B cell (primary cell): ENCODE measurements around the gene TMEM235. TPM values are rescaled to one million over a fixed set of nuclear protein-coding genes. Genes with fewer than 3 reads are reported as not detected.

ENCODE experiments used
- ATAC-seq: fragments of 200-7000 bp; cut with Tn5 transposase; one replicate; pipeline ENCODE4 v1.10.0; 2021; ENCODE audit warnings: low read depth, mild to moderate bottlenecking, moderate number of reproducible peaks, moderate library complexity
- CTCF ChIA-PET: fragments of 350-600 bp; sonication (Branson Sonifier 250); formaldehyde crosslinking; loops from one replicate; lab custom pipeline; 2021; ENCODE audit warnings: antibody characterized with exemption, inconsistent platforms; lab: Charles Lee
- POLR2A ChIA-PET: fragments of 350-600 bp; sonication (Branson Sonifier 250); formaldehyde crosslinking; loops from one replicate; lab custom pipeline; 2021; ENCODE audit warnings: antibody characterized with exemption; lab: Charles Lee
- DNase-seq: peaks from one replicate; pipeline ENCODE4 v3.0.0; 2013
- H2AFZ ChIP-seq: 2 replicates; pipeline ENCODE4 v1.6.1; 2012; ENCODE audit warnings: mild to moderate bottlenecking, low read depth, low read length; ENCODE audit not compliant: insufficient read depth, poor library complexity, severe bottlenecking
- H3K27ac ChIP-seq, 2 donors: 1 replicate in 1 of 2; 2 replicates in 1 of 2; pipeline ENCODE4 v1.5.1; 2012 to 2013; ENCODE audit warnings: low read length in 2 of 2, mild to moderate bottlenecking in 2 of 2, moderate library complexity in 1 of 2
- H3K27me3 ChIP-seq, 4 experiments: fragments of 200-600 bp in 1 of 4; sonication (generic) in 1 of 4; replicated peaks in 1 of 4; 1 replicate in 2 of 4; 2 replicates in 2 of 4; pipeline versions ENCODE4 v1.6.1 to v1.7.0; 2013 to 2016; ENCODE audit warnings: low read length in 3 of 4, mild to moderate bottlenecking in 2 of 4, mixed read lengths in 1 of 4, moderate library complexity in 1 of 4; ENCODE audit not compliant: insufficient read depth in 4 of 4, control insufficient read depth in 3 of 4; ENCODE audit errors: control extremely low read depth in 1 of 4
- H3K36me3 ChIP-seq, 2 experiments: replicated peaks in 1 of 2; 1 replicate in 1 of 2; 2 replicates in 1 of 2; pipeline versions ENCODE4 v1.6.1 to v1.7.1; 2013; ENCODE audit warnings: low read length in 1 of 2; ENCODE audit not compliant: insufficient read depth in 2 of 2, control insufficient read depth in 1 of 2; ENCODE audit errors: control extremely low read depth in 1 of 2, extremely low read depth in 1 of 2
- H3K4me1 ChIP-seq, 2 donors: fragments of 200-600 bp in 1 of 2; sonication (generic) in 1 of 2; 1 replicate in 1 of 2; 2 replicates in 1 of 2; pipeline versions ENCODE4 v1.5.1 to v1.6.1; 2013 to 2017; ENCODE audit warnings: low read length in 2 of 2; ENCODE audit not compliant: control insufficient read depth in 2 of 2, insufficient read depth in 2 of 2
- H3K4me2 ChIP-seq: replicated peaks from 2 replicates; pipeline ENCODE3; 2012; ENCODE audit warnings: mild to moderate bottlenecking, low read depth, low read length; ENCODE audit not compliant: poor library complexity, severe bottlenecking
- H3K4me3 ChIP-seq, 5 experiments: fragments of 200-600 bp in 1 of 5; sonication (generic) in 1 of 5; 1 replicate in 3 of 5; 2 replicates in 2 of 5; pipeline versions ENCODE4 v1.5.1 to v1.7.0; 2011 to 2016; ENCODE audit warnings: low read length in 4 of 5, mild to moderate bottlenecking in 4 of 5, low read depth in 2 of 5, control low read depth in 1 of 5, moderate library complexity in 1 of 5; ENCODE audit not compliant: insufficient read depth in 1 of 5; ENCODE audit errors: control extremely low read depth in 1 of 5, extremely low read depth in 1 of 5
- H3K79me2 ChIP-seq: fragments of 200-600 bp; sonication (generic); one replicate; pipeline ENCODE4 v1.6.0; 2016; ENCODE audit warnings: low read length; ENCODE audit not compliant: control insufficient read depth, insufficient read depth
- H3K9ac ChIP-seq: fragments of 200-600 bp; sonication (generic); 2 replicates; pipeline ENCODE4 v1.6.1; 2017; ENCODE audit warnings: mild to moderate bottlenecking, low read length, moderate library complexity
- H3K9me3 ChIP-seq, 3 donors: one replicate each; pipeline versions ENCODE4 v1.6.1 to v1.7.1; 2013; ENCODE audit warnings: low read length in 2 of 3; ENCODE audit not compliant: control insufficient read depth in 2 of 3, insufficient read depth in 1 of 3; ENCODE audit errors: control extremely low read depth in 1 of 3
- H4K20me1 ChIP-seq: 2 replicates; pipeline ENCODE4 v1.6.0; 2012; ENCODE audit warnings: mild to moderate bottlenecking, low read length; ENCODE audit not compliant: insufficient read depth, control insufficient read depth, poor library complexity, severe bottlenecking
- H3K27ac Mint-ChIP-seq: one replicate; pipeline ENCODE4 v1.8.0; 2021; ENCODE audit warnings: mixed read lengths
- H3K27me3 Mint-ChIP-seq: one replicate; pipeline ENCODE4 v1.8.0; 2021; ENCODE audit warnings: mixed read lengths
- H3K4me1 Mint-ChIP-seq: one replicate; pipeline ENCODE4 v1.8.0; 2021; ENCODE audit warnings: mixed read lengths
- H3K4me3 Mint-ChIP-seq: one replicate; pipeline ENCODE4 v1.8.0; 2021; ENCODE audit warnings: mixed read lengths
- H3K9me3 Mint-ChIP-seq: one replicate; pipeline ENCODE4 v1.8.0; 2022; ENCODE audit warnings: mixed read lengths; ENCODE audit not compliant: insufficient read depth
- EZH2 ChIP-seq: IDR thresholded peaks from 2 replicates; pipeline ENCODE4 v1.6.1; 2012; ENCODE audit warnings: borderline replicate concordance, low read depth, mild to moderate bottlenecking, moderate library complexity, low read length; ENCODE audit not compliant: insufficient read depth, poor library complexity, severe bottlenecking
- WGBS: methylation state at CpG from one replicate; pipeline ENCODE4 v1.1.5; 2013; ENCODE audit warnings: missing lambda C conversion rate; ENCODE audit not compliant: insufficient coverage; 5-methylcytosine and 5-hydroxymethylcytosine counted together
- intact Hi-C: fragments of 100-400 bp; cut with micrococcal nuclease; formaldehyde crosslinking; loops from one replicate; pipeline ENCODE4 v1.10.0; 2022
- polyA plus RNA-seq: library from polyadenylated mRNA; depleted of rRNA; stranded (reverse); fragments of >200 nt; gene quantifications from 2 replicates; pipeline ENCODE4 v1.2.3, GENCODE V29; 2012
- total RNA-seq, 2 donors: library from RNA; stranded (reverse); fragments of 120-200 nt in 1 of 2; gene quantifications; 1 replicate in 1 of 2; 2 replicates in 1 of 2; pipeline versions ENCODE4 v1.2.3 to v1.2.4, GENCODE V29; 2013 to 2022
- TF ChIP-seq, protein P1 (sequence below): fragments of 200-600 bp; IDR thresholded peaks from one replicate; pipeline ENCODE4 v1.8.0; 2022; ENCODE audit warnings: antibody characterized with exemption, mild to moderate bottlenecking

Gene TMEM235
- total and polyA plus RNA-seq, 2 donors (not counting 1 experiment from before 2014, with no cell fraction given), result not detected

DNA sequence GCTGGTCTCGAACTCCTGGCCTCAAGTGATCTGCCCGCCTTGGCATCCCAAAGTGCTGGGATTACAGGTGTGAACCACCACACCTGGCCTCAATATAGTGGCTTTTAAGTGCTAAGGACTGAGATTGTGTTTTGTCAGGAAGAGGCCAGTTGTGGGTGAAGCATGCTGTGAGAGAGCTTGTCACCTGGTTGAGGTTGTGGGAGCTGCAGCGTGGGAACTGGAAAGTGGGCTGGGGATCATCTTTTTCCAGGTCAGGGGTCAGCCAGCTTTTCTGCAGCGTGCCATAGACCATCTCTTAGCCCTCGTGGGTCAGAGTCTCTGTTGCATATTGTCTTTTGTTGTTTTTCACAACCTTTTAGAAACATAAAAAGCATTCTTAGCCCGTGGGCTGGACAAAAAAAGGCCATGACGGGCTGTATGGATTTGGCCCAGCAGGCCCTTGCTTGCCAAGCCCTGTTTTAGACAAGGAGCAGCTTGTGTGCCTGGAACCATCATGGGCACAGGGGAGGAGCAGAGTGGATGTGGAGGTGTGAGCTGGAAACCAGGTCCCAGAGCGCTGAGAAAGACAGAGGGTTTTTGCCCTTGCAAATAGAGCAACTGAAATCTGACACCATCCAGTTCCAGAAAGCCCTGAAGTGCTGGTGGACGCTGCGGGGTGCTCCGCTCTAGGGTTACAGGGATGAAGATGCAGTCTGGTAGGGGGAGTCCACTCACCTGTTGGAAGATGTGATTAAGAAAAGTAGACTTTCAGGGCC is 11.9 kb upstream of the TMEM235 start:
- ChIA-PET CTCF (no interaction called here), POLR2A (interaction anchor here (0.5 kb wide), 1 partner anchor 557 kb away, joined by 7 read pairs; no protein-coding TSS in a partner anchor)
- Histone ChIP-seq H3K36me3 (no peaks in the 10 kb centered on the region), H2AFZ (no peak overlapping the region), H3K4me1 (peaks cover 0 to under 1% of the 10 kb centered on the region in 2 donors), H4K20me1 (no peaks in the 10 kb centered on the region), H3K27me3 (no peaks in the 10 kb centered on the region), H3K9me3 (no peaks in the 10 kb centered on the region), H3K27ac (no peak overlapping the region), H3K79me2 (peaks cover 7% of the 10 kb centered on the region), H3K9ac (no peak overlapping the region), H3K4me3 (no peak overlapping the region), H3K4me2 (no peak overlapping the region)
- Mint-ChIP-seq H3K4me1 (peaks cover 2% of the 10 kb centered on the region), H3K4me3 (no peak overlapping the region), H3K27me3 (no peaks in the 10 kb centered on the region), H3K27ac (no peak overlapping the region), H3K9me3 (no peaks in the 10 kb centered on the region)
- intact Hi-C loops, result no loop called here
- DNase-seq (no peak), ATAC-seq (no peak)
- 98% methylated on average over 7 of the region's 11 CpGs for WGBS
- TF ChIP-seq EZH2, result no peak
- TF ChIP-seq, protein P1, sequence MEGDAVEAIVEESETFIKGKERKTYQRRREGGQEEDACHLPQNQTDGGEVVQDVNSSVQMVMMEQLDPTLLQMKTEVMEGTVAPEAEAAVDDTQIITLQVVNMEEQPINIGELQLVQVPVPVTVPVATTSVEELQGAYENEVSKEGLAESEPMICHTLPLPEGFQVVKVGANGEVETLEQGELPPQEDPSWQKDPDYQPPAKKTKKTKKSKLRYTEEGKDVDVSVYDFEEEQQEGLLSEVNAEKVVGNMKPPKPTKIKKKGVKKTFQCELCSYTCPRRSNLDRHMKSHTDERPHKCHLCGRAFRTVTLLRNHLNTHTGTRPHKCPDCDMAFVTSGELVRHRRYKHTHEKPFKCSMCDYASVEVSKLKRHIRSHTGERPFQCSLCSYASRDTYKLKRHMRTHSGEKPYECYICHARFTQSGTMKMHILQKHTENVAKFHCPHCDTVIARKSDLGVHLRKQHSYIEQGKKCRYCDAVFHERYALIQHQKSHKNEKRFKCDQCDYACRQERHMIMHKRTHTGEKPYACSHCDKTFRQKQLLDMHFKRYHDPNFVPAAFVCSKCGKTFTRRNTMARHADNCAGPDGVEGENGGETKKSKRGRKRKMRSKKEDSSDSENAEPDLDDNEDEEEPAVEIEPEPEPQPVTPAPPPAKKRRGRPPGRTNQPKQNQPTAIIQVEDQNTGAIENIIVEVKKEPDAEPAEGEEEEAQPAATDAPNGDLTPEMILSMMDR, result no peak

DNA sequence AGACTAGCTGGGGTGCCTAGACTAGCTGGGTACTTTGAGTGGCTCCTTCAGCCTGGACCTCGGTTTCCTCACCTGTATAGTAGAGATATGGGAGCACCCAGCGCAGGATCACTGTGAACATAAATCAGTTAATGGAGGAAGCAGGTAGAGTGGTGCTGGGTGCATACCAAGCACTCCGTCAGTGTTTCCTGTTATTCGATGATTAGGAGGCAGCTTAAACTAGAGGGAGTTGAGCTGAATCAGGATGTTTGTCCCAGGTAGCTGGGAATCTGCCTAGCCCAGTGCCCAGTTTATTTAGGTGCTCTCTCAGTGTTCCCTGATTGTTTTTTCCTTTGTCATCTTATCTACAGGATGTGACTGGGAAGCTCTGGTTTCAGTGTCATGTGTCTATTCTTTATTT is 8.4 kb upstream of the TMEM235 start:
- Histone ChIP-seq H3K4me2 (no peak overlapping the region), H2AFZ (no peak overlapping the region), H3K4me3 (no peak overlapping the region), H3K36me3 (no peaks in the 10 kb centered on the region), H3K79me2 (no peaks in the 10 kb centered on the region), H3K27ac (no peak overlapping the region), H3K9me3 (peaks cover 0 to 7% (median 0%) of the 10 kb centered on the region in 3 donors), H3K27me3 (peaks cover 0 to 18% (median 5%) of the 10 kb centered on the region in 4 experiments), H3K9ac (no peak overlapping the region), H4K20me1 (no peaks in the 10 kb centered on the region), H3K4me1 (peaks cover 5 to 8% of the 10 kb centered on the region in 2 donors)
- ChIA-PET POLR2A (interaction anchor here (0.7 kb wide), 1 partner anchor 718 kb away, joined by 5 read pairs; no protein-coding TSS in a partner anchor), CTCF (interaction anchor here (1.3 to 1.5 kb wide), 2 partner anchors 19 to 66 kb away, joined by 3 read pairs; no protein-coding TSS in a partner anchor)
- DNase-seq (no peak), ATAC-seq (no peak)
- 56% methylated on average over 3 of the region's 4 CpGs for WGBS
- H3K9me3 Mint-ChIP-seq, result no peaks in the 10 kb centered on the region
- peaks cover 4% of the 10 kb centered on the region for H3K27me3 Mint-ChIP-seq
- TF ChIP-seq, protein P1, result no peak
- TF ChIP-seq EZH2, result no peak
- intact Hi-C loops, result no loop called here
- H3K4me3 Mint-ChIP-seq, result no peak overlapping the region
- H3K4me1 Mint-ChIP-seq, result no peaks in the 10 kb centered on the region
- no peak overlapping the region for H3K27ac Mint-ChIP-seq
